Left lung (tissue), 10 donors: ENCODE data around the gene PALM3. TPM values are rescaled to one million over a fixed set of nuclear protein-coding genes. Genes with fewer than 3 reads are reported as not detected.
"Not testable (repeated sequence)": the region's sequence is repeated elsewhere in the genome, so short reads cannot be mapped to it uniquely, and the experiment has no call there.

Source experiments
- ATAC-seq: fragments of 200-7000 bp; cut with Tn5 transposase; one replicate; pipeline ENCODE4 v1.9.1; 2020; ENCODE audit warnings: moderate library complexity
- DNase-seq, 4 donors: peaks; one replicate each; pipeline ENCODE4 v3.0.0-alpha.2; 2013 to 2020
- H3K27ac ChIP-seq, 2 donors: fragments of 200-600 bp; sonication (generic) in 1 of 2; one replicate each; pipeline versions ENCODE4 v1.5.0 to v1.8.0; 2020 to 2021
- H3K27me3 ChIP-seq, 2 donors: fragments of 200-600 bp; sonication (generic) in 1 of 2; one replicate each; pipeline versions ENCODE4 v1.5.0 to v1.8.0; 2020 to 2021
- H3K36me3 ChIP-seq, 2 donors: fragments of 200-600 bp; sonication (generic) in 1 of 2; one replicate each; pipeline versions ENCODE4 v1.5.0 to v1.8.0; 2020 to 2021
- H3K4me1 ChIP-seq, 2 donors: fragments of 200-600 bp; one replicate each; pipeline ENCODE4 v1.8.0; 2021
- H3K4me3 ChIP-seq, 2 donors: fragments of 200-600 bp; sonication (generic) in 1 of 2; one replicate each; pipeline versions ENCODE4 v1.5.0 to v1.8.0; 2020 to 2021; ENCODE audit warnings: mild to moderate bottlenecking in 1 of 2
- H3K9me3 ChIP-seq, 2 donors: fragments of 200-600 bp; sonication (generic) in 1 of 2; one replicate each; pipeline versions ENCODE4 v1.5.0 to v1.8.0; 2020 to 2021
- CTCF ChIP-seq, 2 donors: fragments of 200-600 bp; sonication (generic) in 1 of 2; IDR thresholded peaks; one replicate each; pipeline versions ENCODE4 v1.5.0 to v1.8.0; 2021; ENCODE audit warnings: antibody characterized with exemption in 2 of 2
- intact Hi-C, 2 donors: fragments of 100-400 bp; cut with DNase I; formaldehyde crosslinking; loops; one replicate each; pipeline versions ENCODE4 v1.11.2 to v1.14.2; 2022
- polyA plus RNA-seq, 6 donors: library from polyadenylated mRNA; unstranded; fragments of 120-200 nt; gene quantifications; one replicate each; pipeline ENCODE4 v1.2.1, GENCODE V29; 2013; ENCODE audit not compliant: insufficient read length in 6 of 6
- total RNA-seq, 2 donors: library from RNA; stranded (reverse); fragmentation: NEBNext Ultra II Directional; extraction: Animal tissue kit (Norgen Biotek cat#: 25700); gene quantifications; one replicate each; pipeline ENCODE4 v1.2.1, GENCODE V29; 2021
- donor health status: DM: no; HTN: yes; CAD: no.
- donor health status: DM: no; HTN: no; CAD: no.

Gene PALM3
- total and polyA plus RNA-seq, 8 donors: 6.0 to 26.6 (median 15.7) TPM

GRCh38 chr19:14035706-14036105 is 26.2 kb downstream of the PALM3 start:
- H3K9me3 ChIP-seq: no peaks in the 10 kb centered on the region
- no peak overlapping the region for H3K27ac ChIP-seq
- H3K4me1 ChIP-seq: peaks cover 0 to 27% of the 10 kb centered on the region in 2 donors
- H3K4me3 ChIP-seq: no peak overlapping the region
- TF ChIP-seq CTCF (IDR thresholded peaks at IDR 0.05): no peak
- peaks cover 0 to 23% of the 10 kb centered on the region in 2 donors for H3K36me3 ChIP-seq
- peak in 1 of 4 donors; percentile 6 for DNase-seq
- peaks cover 0 to 15% of the 10 kb centered on the region in 2 donors for H3K27me3 ChIP-seq
- intact Hi-C loops: loop anchor here in 1 of 2 donors (10.0 kb wide), 1 partner anchor 151 kb away; no protein-coding TSS in a partner anchor
- ATAC-seq: no peak

- H3K4me3 ChIP-seq, H3K9me3 ChIP-seq, DNase-seq, ATAC-seq, H3K27ac ChIP-seq: not testable (repeated sequence)
- Histone ChIP-seq H3K4me1 (peaks cover 0 to 28% of the 10 kb centered on the region in 2 donors), H3K27me3 (peaks cover 0 to 15% of the 10 kb centered on the region in 2 donors), H3K36me3 (peaks cover 0 to 18% of the 10 kb centered on the region in 2 donors)
- intact Hi-C loops: loop anchor here in 1 of 2 donors (10.0 kb wide), 1 partner anchor 150 kb away; no protein-coding TSS in a partner anchor
These were observed 26.7 kb downstream of the PALM3 start for GRCh38 chr19:14035159-14035558.

- peaks cover 0 to 15% of the 10 kb centered on the region in 2 donors for H3K27me3 ChIP-seq
- H3K4me3 ChIP-seq: no peak overlapping the region
- H3K4me1 ChIP-seq: peaks cover 0 to 28% of the 10 kb centered on the region in 2 donors
- ATAC-seq: no peak
- intact Hi-C loops: loop anchor here in 1 of 2 donors (10.0 kb wide), 1 partner anchor 149 kb away; no protein-coding TSS in a partner anchor
- no peak for TF ChIP-seq CTCF (IDR thresholded peaks at IDR 0.05)
- H3K36me3 ChIP-seq: peaks cover 0 to 7% of the 10 kb centered on the region in 2 donors
- H3K27ac ChIP-seq: no peak overlapping the region
- no peak for DNase-seq
- H3K9me3 ChIP-seq: no peaks in the 10 kb centered on the region
These were observed 27.9 kb downstream of the PALM3 start for GRCh38 chr19:14033946-14034345.

- Histone ChIP-seq H3K27ac (peak within 1 kb of the TSS; percentile 70 to 89), H3K27me3 (peaks cover 0 to 21% of the 10 kb centered on the region in 2 donors), H3K36me3 (no peaks in the 10 kb centered on the region), H3K4me1 (peaks cover 0 to 29% of the 10 kb centered on the region in 2 donors), H3K4me3 (peak within 1 kb of the TSS; percentile 58 to 67), H3K9me3 (no peaks in the 10 kb centered on the region)
- ATAC-seq: peak; percentile 91
- TF ChIP-seq CTCF (IDR thresholded peaks at IDR 0.05): peak; percentile 60 to 63
- intact Hi-C loops: loop anchor here in 1 of 2 donors (10.0 kb wide), 1 partner anchor 147 kb away; no protein-coding TSS in a partner anchor
- peak; percentile 42 to 91 (median 74) for DNase-seq
These were observed 30.0 kb downstream of the PALM3 start, which contains the start of gene IL27RA for GRCh38 chr19:14031719-14032480. Gene IL27RA (plus strand): TSS chr19:14031762. CDS start chr19:14031873, 111 bp downstream.

GRCh38 chr19:14030997-14031718 is 30.7 kb downstream of the PALM3 start:
- DNase-seq (peak in 1 of 4 donors; percentile 44), ATAC-seq (no peak)
- Histone ChIP-seq H3K27me3 (peaks cover 0 to 21% of the 10 kb centered on the region in 2 donors), H3K9me3 (no peaks in the 10 kb centered on the region), H3K36me3 (no peaks in the 10 kb centered on the region), H3K4me3 (peak overlapping the region; percentile 58 to 67), H3K4me1 (peaks cover 0 to 32% of the 10 kb centered on the region in 2 donors), H3K27ac (peak overlapping the region; percentile 70 to 89)
- TF ChIP-seq CTCF (IDR thresholded peaks at IDR 0.05): no peak
- intact Hi-C loops: loop anchor here in 1 of 2 donors (10.0 kb wide), 1 partner anchor 146 kb away; no protein-coding TSS in a partner anchor
